ENCODE results near the gene PHACTR1.
"Not testable (repeated sequence)": the region's sequence is repeated elsewhere in the genome, so short reads cannot be mapped to it uniquely, and the experiment has no call there.

PHACTR1 gene

GRCh38 chr6:12749531-12750379, 33.2 kb downstream of the PHACTR1 start:
- DNase-seq = no peak

GRCh38 chr6:12750416-12750815, 33.8 kb downstream of the PHACTR1 start:
- DNase-seq = no peak

GRCh38 chr6:12751694-12752325, 35.2 kb downstream of the PHACTR1 start:
- DNase-seq = no peak

GRCh38 chr6:12753036-12753435, 36.5 kb downstream of the PHACTR1 start:
- DNase-seq = no peak

- no peak for DNase-seq
These were observed 43.7 kb downstream of the PHACTR1 start for GRCh38 chr6:12760226-12760625.

- no peak for DNase-seq
These were observed 44.3 kb downstream of the PHACTR1 start for GRCh38 chr6:12760911-12761310.

DNA sequence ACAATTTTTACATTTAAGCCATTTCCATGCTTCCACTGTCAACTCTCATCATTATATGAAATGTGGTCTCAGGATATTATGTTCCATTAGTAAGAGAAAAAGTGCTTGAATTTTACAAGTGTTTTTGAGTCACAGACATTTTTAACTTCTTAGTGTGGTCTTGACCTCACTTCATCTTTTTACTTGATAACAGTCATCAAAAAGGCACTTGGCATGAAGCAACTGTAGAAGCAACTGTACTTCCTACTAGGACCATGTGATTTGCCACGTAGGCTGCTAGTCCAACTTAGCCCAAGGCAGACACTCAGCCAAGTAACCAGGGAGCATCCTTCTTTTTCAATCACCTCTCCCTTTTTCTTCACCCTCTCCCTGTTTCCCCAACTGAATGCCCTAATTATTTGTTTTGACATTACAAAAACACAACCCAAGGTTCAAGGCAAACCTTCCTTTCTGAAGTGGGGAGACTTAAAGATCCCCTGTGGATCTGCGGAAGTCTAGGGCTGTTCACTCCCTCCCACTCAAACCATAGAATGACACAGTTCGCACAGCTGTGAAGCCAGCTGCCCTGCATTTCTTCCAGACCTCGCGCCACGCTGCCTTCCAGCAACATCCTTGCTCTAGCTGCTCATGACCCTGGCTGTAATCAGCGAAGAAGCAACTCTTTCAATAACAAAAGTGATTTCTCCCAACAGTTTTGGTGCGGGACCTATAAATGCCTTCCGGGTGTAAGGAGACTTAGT, 45.0 kb downstream of the PHACTR1 start:
- DNase-seq = no peak

- DNase-seq = not testable (repeated sequence)
These were observed 46.3 kb downstream of the PHACTR1 start for GRCh38 chr6:12762731-12763434.

- DNase-seq = no peak
These were observed 49.8 kb downstream of the PHACTR1 start for GRCh38 chr6:12766365-12766764.

- no peak for DNase-seq
These were observed 50.4 kb downstream of the PHACTR1 start for GRCh38 chr6:12767016-12767415.

DNA sequence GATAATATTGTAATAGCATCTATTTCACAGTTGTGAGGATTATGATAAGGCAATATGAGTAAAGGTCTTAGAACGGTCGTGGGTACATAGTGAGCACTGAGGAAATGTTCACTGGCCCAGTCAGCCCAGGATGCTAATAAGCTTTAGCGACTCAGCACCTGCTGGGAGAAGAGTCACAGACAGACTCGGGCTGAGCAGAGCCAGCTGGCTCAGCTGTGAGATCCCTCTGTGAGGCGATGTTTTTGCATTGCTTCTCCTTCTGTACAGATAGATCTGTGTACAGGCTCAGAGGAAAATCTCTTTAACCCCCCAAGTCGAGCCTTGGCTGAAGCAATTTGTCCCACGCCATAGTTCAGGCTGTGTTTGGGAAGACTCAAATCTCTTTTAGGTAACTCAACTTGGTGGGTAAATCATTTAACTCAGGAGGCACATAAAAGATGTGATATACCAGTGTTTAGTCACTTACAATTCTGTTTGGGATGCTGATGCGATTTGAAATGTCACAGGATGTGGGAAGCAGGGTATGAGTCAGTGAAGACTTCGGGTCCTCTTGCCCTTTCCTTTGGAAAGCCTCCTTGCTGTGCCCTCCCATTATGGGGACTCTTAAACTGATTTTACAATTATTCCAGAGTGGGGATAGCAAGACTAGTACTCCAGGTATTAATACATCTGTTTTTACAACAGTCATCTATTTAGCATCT, 53.1 kb downstream of the PHACTR1 start:
- DNase-seq = no peak

DNA sequence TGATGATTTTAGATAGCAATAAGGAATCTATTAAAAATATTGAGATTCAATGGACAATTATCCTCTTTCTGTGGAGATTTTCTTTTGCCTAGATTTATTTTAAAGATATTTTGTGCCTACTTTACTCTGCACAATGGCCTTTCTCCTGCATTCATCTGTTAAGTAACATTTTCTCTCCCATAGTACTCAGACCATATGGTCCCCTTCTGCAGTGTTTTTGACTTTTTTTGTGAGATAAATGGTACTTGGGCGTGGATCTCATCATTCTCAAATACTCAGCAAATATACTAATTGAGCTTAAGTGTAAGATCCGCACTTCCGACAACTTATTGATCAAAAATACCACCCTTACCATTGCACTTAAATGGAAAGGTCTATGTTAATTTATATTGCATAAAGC, 55.8 kb downstream of the PHACTR1 start:
- DNase-seq = no peak

DNA sequence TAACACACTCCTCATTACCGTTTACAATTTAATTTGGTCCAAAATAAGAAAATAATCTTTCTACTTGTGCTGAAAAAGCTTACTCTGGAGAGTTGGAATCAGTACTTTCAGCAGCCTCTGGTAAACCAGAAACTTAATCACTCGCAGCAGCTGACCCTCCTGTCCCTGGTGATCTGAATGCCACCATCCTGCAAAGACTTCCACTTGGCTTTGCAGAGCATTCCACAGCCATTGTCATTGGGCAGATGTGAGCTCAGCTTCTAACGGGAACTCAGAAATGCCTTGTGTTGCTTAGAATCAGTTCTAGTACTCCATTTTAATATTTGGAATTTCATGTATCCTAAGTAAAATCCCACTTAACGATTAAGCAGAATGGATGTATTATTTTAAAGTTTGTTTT, 59.7 kb downstream of the PHACTR1 start:
- no peak for DNase-seq

DNA sequence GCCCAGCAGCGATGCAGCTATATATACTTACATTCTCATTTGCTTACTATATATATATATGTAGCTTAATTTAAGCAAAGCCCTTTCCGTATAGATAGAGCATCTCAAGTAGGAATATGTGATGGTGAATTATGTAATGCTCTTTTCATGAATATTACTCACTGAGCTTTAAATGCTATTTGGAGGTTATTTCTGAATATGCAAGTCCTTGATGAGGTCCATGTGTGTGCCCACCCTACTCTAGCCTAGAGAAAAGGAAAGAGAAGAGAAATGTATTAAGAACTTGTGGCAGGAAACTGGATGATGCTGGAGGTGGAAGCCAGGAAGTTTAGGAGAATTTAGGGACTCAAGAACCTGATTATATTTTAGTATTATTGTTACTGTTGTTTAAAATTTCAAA, 63.2 kb downstream of the PHACTR1 start:
- no peak for DNase-seq

GRCh38 chr6:12782136-12782535, 65.6 kb downstream of the PHACTR1 start:
- DNase-seq = no peak

- no peak for DNase-seq
These were observed 68.7 kb downstream of the PHACTR1 start for GRCh38 chr6:12785301-12785700.

DNA sequence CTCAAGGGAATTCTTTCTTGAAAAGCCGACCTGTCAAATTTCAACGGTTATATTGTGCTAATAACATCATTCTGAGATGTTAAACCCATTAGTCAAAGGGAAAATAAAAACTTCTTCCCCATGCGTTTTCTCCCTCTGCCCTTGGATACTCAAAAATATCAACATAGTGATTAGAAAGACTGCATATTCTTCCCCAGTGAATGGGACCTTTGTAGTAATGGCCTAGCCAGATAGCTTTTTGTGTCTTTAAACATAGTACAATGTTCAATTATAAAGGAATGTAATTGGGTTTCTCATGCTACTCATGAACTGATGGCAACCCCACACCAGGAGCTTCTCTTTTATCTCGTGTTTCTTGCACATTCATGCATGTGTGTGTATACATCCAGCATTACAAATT, 69.4 kb downstream of the PHACTR1 start:
- no peak for DNase-seq

- DNase-seq = no peak
These were observed 74.8 kb downstream of the PHACTR1 start for GRCh38 chr6:12791371-12791770.

DNA sequence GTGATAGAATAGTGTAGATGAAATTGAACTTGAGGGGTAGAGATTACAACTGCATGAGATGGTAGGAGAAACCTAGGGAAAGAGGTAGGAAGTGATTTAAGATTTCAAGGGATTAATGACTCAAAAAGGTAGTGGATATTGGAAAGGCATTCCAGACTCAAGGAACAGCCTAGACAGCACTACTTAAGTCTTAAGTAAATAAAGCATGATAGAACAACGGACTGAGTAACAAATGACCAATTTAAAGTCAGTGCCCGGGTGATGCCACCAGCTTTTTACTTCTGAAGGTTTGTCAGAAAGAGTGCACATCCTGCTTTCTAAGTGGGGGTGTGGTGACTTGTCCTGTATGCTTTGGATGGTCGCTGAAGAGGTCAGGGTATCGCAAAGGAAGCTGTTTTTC, 81.8 kb downstream of the PHACTR1 start:
- no peak for DNase-seq

- DNase-seq = no peak
These were observed 83.6 kb downstream of the PHACTR1 start for GRCh38 chr6:12800120-12800519.

GRCh38 chr6:12801141-12801540, 84.6 kb downstream of the PHACTR1 start:
- no peak for DNase-seq

GRCh38 chr6:12802440-12802839, 85.9 kb downstream of the PHACTR1 start:
- no peak for DNase-seq

DNA sequence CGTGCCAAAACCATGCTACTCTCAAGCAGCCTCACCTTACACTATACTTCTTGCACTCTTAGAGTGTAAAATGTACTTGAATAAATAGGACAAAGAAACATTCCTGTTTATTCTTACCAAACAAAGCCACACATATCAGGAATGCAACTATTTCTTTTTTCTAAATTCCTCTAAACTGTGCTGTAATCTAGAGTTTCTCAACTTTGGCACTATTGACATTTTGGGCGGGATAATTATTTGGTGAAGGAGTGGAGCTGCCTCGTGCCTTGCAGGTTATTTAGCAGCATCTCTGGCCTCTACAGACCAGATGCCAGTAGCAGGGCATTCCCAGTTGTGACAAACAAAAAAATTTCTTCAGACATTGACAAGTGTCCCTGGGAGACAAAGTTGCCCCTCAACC, 86.9 kb downstream of the PHACTR1 start:
- no peak for DNase-seq

Data from NCI-H1694 (cell line).